Tibial nerve (tissue), 4 donors: Measurements from ENCODE around the gene MDM4.

Source experiments
- CTCF ChIP-seq, 5 experiments: fragments of 200-600 bp in 3 of 5; fragments of 450-650 bp in 2 of 5; sonication (generic) in 3 of 5; IDR thresholded peaks; one replicate each; pipeline ENCODE4 v1.5.1; 2016 to 2019; ENCODE audit warnings: antibody characterized with exemption in 5 of 5, mild to moderate bottlenecking in 3 of 5, moderate library complexity in 2 of 5
- EP300 ChIP-seq, 2 donors: sonication (generic); formaldehyde crosslinking; IDR thresholded peaks; one replicate each; pipeline ENCODE4 v1.6.1; 2017; ENCODE audit warnings: antibody characterized with exemption in 2 of 2, mild to moderate bottlenecking in 1 of 2

GRCh38 chr1:204520834-204521709 lies 4.9 kb downstream of the MDM4 start:
- no peak for TF ChIP-seq CTCF (IDR thresholded peaks at IDR 0.05)
- no peak for TF ChIP-seq EP300 (IDR thresholded peaks at IDR 0.05)
